Coronary artery (tissue), 2 donors: ENCODE data around the gene IFNG.

ENCODE experiments used
- DNase-seq: peaks from one replicate; pipeline ENCODE4 v3.0.0-alpha.2; 2017; ENCODE audit warnings: low spot score
- H3K27ac ChIP-seq, 2 donors: fragments of 200-600 bp; sonication (generic); one replicate each; pipeline ENCODE4 v1.5.1; 2016 to 2019
- H3K4me3 ChIP-seq: fragments of 200-600 bp; sonication (generic); 2 replicates; pipeline ENCODE4 v1.5.1; 2016; ENCODE audit warnings: mild to moderate bottlenecking, moderate library complexity
- CTCF ChIP-seq: fragments of 200-600 bp; sonication (generic); IDR thresholded peaks from one replicate; pipeline ENCODE4 v1.5.1; 2019; ENCODE audit warnings: antibody characterized with exemption

The IFNG gene

GRCh38 chr12:68109001-68109400 lies 50.5 kb downstream of the IFNG start:
- no peak overlapping the region for H3K27ac ChIP-seq
- no peak for DNase-seq
- H3K4me3 ChIP-seq = no peak overlapping the region
- TF ChIP-seq CTCF = no peak

GRCh38 chr12:68106660-68107059 lies 52.9 kb downstream of the IFNG start:
- H3K27ac ChIP-seq = no peak overlapping the region
- no peak for TF ChIP-seq CTCF
- DNase-seq = no peak
- no peak overlapping the region for H3K4me3 ChIP-seq

GRCh38 chr12:68106160-68106559 lies 53.4 kb downstream of the IFNG start:
- no peak for TF ChIP-seq CTCF
- DNase-seq = no peak
- no peak overlapping the region for H3K4me3 ChIP-seq
- no peak overlapping the region for H3K27ac ChIP-seq
